ENCODE results near the gene POP4. TPM values are rescaled to one million over a fixed set of nuclear protein-coding genes. Genes with fewer than 3 reads are reported as not detected.

POP4 gene
- total and polyA plus RNA-seq, 2 of the 4 experiments (the other 2 are of a cell fraction) = 65.1 to 87.2 TPM

- no peaks in the 10 kb centered on the region for H3K9me1 ChIP-seq (ENCODE audit: insufficient read depth, low read length)
- no peaks in the 10 kb centered on the region for H4K20me1 ChIP-seq (ENCODE audit: insufficient read depth, low read length)
- TF ChIP-seq RAD21 (IDR thresholded peaks at IDR 0.05; ENCODE audit: low read length) = no peak
- no peak for TF ChIP-seq CEBPB (IDR thresholded peaks at IDR 0.05; ENCODE audit: low read depth, low read length)
- TF ChIP-seq RFX5 (IDR thresholded peaks at IDR 0.05; ENCODE audit: low read depth, low read length) = no peak
- TF ChIP-seq CTCF (conservative IDR thresholded peaks at IDR 0.05; ENCODE audit: low read depth, low read length) = no peak
- TF ChIP-seq NFE2L2 (IDR thresholded peaks at IDR 0.05; ENCODE audit: low read depth, low read length) = no peak
- TF ChIP-seq RCOR1 (IDR thresholded peaks at IDR 0.05; ENCODE audit: insufficient replicate concordance, low read length) = no peak
- ChIA-PET POLR2A (ENCODE audit: unreplicated experiment) (no interaction called here), CTCF (no interaction called here)
- no peak overlapping the region for H3K18ac ChIP-seq (ENCODE audit: low read depth, low read length)
- H3K27me3 ChIP-seq (ENCODE audit: control insufficient read depth, insufficient read depth, low read length) = peaks cover 22% of the 10 kb centered on the region
- H2AK5ac ChIP-seq (ENCODE audit: low read depth, low read length) = no peak overlapping the region
- H4K8ac ChIP-seq (ENCODE audit: low read depth in 2 of 2, low read length in 2 of 2) = no peak overlapping the region
- H3K9ac ChIP-seq (ENCODE audit: low read depth, low read length) = no peak overlapping the region
- no peak overlapping the region for H3K14ac ChIP-seq (replicated peaks; ENCODE audit: low read depth, low read length)
- H3K4me3 ChIP-seq (ENCODE audit: insufficient read depth, low read depth, low read length) = no peak overlapping the region
- H3K23ac ChIP-seq (ENCODE audit: low read depth, low read length) = no peak overlapping the region
- H4K5ac ChIP-seq (ENCODE audit: low read depth, low read length) = no peak overlapping the region
- intact Hi-C loops (cut with micrococcal nuclease) (no loop called here), in situ Hi-C loops (cut with MboI; ENCODE audit: low sequenced_read_pairs) (no loop called here), dilution Hi-C loops (cut with HindIII; ENCODE audit: low sequenced_read_pairs, unreplicated experiment) (no loop called here)
- H3K27ac ChIP-seq (ENCODE audit: insufficient read depth, low read length) = no peak overlapping the region
- no peak overlapping the region for H3K56ac ChIP-seq (ENCODE audit: extremely low read depth, insufficient read depth, low read length)
- no peaks in the 10 kb centered on the region for H3K36me3 ChIP-seq (ENCODE audit: control insufficient read depth, insufficient read depth, low read length)
- no peaks in the 10 kb centered on the region for H3K9me3 ChIP-seq (ENCODE audit: control insufficient read depth, insufficient read depth, low read length)
- WGBS, 2 experiments (ENCODE audit: extremely low coverage in 2 of 2, insufficient read length in 1 of 2) = 0% methylated on average over 1 of the region's 10 CpGs; no CpG with 5 or more reads in 1 of the 2 experiments
- H3K4me1 ChIP-seq (ENCODE audit: control insufficient read depth, insufficient read depth, low read length) = no peaks in the 10 kb centered on the region
- no peak overlapping the region for H3K4ac ChIP-seq (ENCODE audit: low read depth, low read length)
- no peak overlapping the region for H2AFZ ChIP-seq (replicated peaks; ENCODE audit: low read length, poor library complexity)
- BruUV-seq (replicated peaks) = no TSS peak
- no peak overlapping the region for H2AK9ac ChIP-seq (replicated peaks; ENCODE audit: low read depth, low read length, poor library complexity)
- H2BK20ac ChIP-seq (ENCODE audit: low read depth, low read length) = no peak overlapping the region
- H3K79me1 ChIP-seq (ENCODE audit: low read depth in 1 of 2, low read length in 2 of 2) = no peaks in the 10 kb centered on the region
- H4K91ac ChIP-seq (ENCODE audit: insufficient read depth, low read depth, low read length) = no peak overlapping the region
- no peak overlapping the region for H2BK15ac ChIP-seq (ENCODE audit: low read depth, low read length)
- H2BK5ac ChIP-seq (ENCODE audit: low read depth, low read length, poor library complexity, severe bottlenecking) = no peak overlapping the region
- no peak overlapping the region for H3K4me2 ChIP-seq (ENCODE audit: low read depth, low read length)
- DNase-seq (no peak), ATAC-seq (ENCODE audit: low read depth) (no peak)
- no peak overlapping the region for H2BK120ac ChIP-seq (ENCODE audit: low read depth, low read length)
Observed at GRCh38 chr19:29596080-29596727, 9.9 kb upstream of the POP4 start.
